GM21447 (cell line): ENCODE data around the gene ZNF684.
"Not testable (repeated sequence)": the region's sequence is repeated elsewhere in the genome, so short reads cannot be mapped to it uniquely, and the experiment has no call there.

Experiments
- ATAC-seq: cut with Tn5 transposase; IDR thresholded peaks from one replicate; pipeline ENCODE4 v1.9.1; 2021; ENCODE audit not compliant: unreplicated experiment

Gene ZNF684

GRCh38 chr1:40531381-40532061 is at the start of gene ZNF684:
Gene ZNF684 (plus strand): TSS chr1:40531637. CDS start chr1:40533167, 1,530 bp downstream.
- peak; percentile 95 for ATAC-seq

- ATAC-seq, result no peak
These were observed 36.0 kb upstream of the ZNF684 start for GRCh38 chr1:40495315-40495903.

GRCh38 chr1:40502651-40503050 is 28.8 kb upstream of the ZNF684 start:
- not testable (repeated sequence) for ATAC-seq

- no peak for ATAC-seq
These were observed 23.5 kb upstream of the ZNF684 start for GRCh38 chr1:40507973-40508372.

GRCh38 chr1:40508375-40509341 is 22.8 kb upstream of the ZNF684 start, which contains the start of gene EXO5:
Gene EXO5 (plus strand): TSS chr1:40508767. CDS start chr1:40514545, 5,778 bp downstream.
- peak; percentile 73 for ATAC-seq

GRCh38 chr1:40519517-40519916 is 11.9 kb upstream of the ZNF684 start:
- no peak for ATAC-seq

GRCh38 chr1:40530735-40531380 is 579 bp upstream of the ZNF684 start:
- no peak for ATAC-seq

- ATAC-seq, result no peak
These were observed 589 bp downstream of the ZNF684 start for GRCh38 chr1:40532062-40532389.

- no peak for ATAC-seq
These were observed 1.5 kb downstream of the ZNF684 start for GRCh38 chr1:40532844-40533424.

- ATAC-seq, result no peak
These were observed 3.2 kb downstream of the ZNF684 start for GRCh38 chr1:40534589-40534988.

- no peak for ATAC-seq
These were observed 4.3 kb downstream of the ZNF684 start for GRCh38 chr1:40535732-40536131.

GRCh38 chr1:40539338-40539737 is 7.9 kb downstream of the ZNF684 start:
- no peak for ATAC-seq

- ATAC-seq, result no peak
These were observed 15.5 kb downstream of the ZNF684 start for GRCh38 chr1:40546957-40547356.

- no peak for ATAC-seq
These were observed 21.6 kb downstream of the ZNF684 start for GRCh38 chr1:40553017-40553416.

- ATAC-seq, result not testable (repeated sequence)
These were observed 23.4 kb downstream of the ZNF684 start for GRCh38 chr1:40554807-40555206.

- no peak for ATAC-seq
These were observed 24.7 kb downstream of the ZNF684 start for GRCh38 chr1:40556121-40556520.

- ATAC-seq, result not testable (repeated sequence)
These were observed 26.8 kb downstream of the ZNF684 start for GRCh38 chr1:40558241-40558640.

- no peak for ATAC-seq
These were observed 30.7 kb downstream of the ZNF684 start for GRCh38 chr1:40562185-40562584.

GRCh38 chr1:40563266-40563665 is 31.8 kb downstream of the ZNF684 start:
- ATAC-seq, result no peak

- no peak for ATAC-seq
These were observed 33.1 kb downstream of the ZNF684 start for GRCh38 chr1:40564506-40564905.

GRCh38 chr1:40564913-40565312 is 33.5 kb downstream of the ZNF684 start:
- no peak for ATAC-seq
